ENCODE results near the gene CACNA2D1. TPM values are rescaled to one million over a fixed set of nuclear protein-coding genes. Genes with fewer than 3 reads are reported as not detected.

Gene CACNA2D1
- total and polyA plus RNA-seq, 9 of the 15 experiments (the other 6 are each of a cell fraction or from before 2014, with no cell fraction given) = 0.49 TPM; not detected in 8

DNA sequence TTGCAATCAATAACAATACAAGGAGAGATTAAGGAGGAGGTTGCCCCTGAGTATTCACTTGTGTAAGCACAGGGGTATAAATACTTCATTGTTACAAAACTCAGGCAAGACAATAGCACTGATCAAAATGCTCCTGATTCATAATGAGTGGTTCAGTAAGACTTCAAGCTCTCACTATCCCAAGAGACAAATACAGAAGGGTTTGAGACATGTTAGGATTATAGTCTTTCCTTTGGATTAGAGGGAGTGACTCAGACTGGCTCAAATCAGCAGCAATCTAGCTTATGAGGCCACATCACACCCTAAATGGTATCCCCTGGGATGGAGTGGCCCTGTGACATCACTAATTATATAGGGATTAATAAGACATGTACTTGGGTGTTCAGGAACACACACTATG is 506.5 kb downstream of the CACNA2D1 start:
- H3K9ac ChIP-seq (ENCODE audit: insufficient read depth in 1 of 2, low read depth in 2 of 2, low read length in 2 of 2) = no peak overlapping the region
- ATAC-seq (no peak), DNase-seq (ENCODE audit: extremely low read depth in 1 of 4, low spot score in 3 of 4) (no peak), FAIRE-seq (no peak)
- H3K9me1 ChIP-seq (ENCODE audit: control insufficient read depth, insufficient read depth, low read length) = no peaks in the 10 kb centered on the region
- H3K4me3 ChIP-seq = no peak overlapping the region
- no peaks in the 10 kb centered on the region for H4K20me1 ChIP-seq (replicated peaks; ENCODE audit: control insufficient read depth, insufficient read depth, low read length)
- no peak overlapping the region for H3K27ac ChIP-seq (ENCODE audit: extremely low read depth, low read depth, low read length)
- ChIA-PET POLR2A (no interaction called here), CTCF (ENCODE audit: low intra/inter-chr PET ratio) (no interaction called here)
- in situ Hi-C loops (cut with MboI) = no loop called here
- intact Hi-C loops (cut with micrococcal nuclease) = no loop called here
- H3K79me2 ChIP-seq (ENCODE audit: control insufficient read depth, insufficient read depth, low read length) = no peaks in the 10 kb centered on the region
- BruUV-seq (replicated peaks) = no TSS peak
- no peak overlapping the region for H3K4me2 ChIP-seq (ENCODE audit: insufficient read depth, low read length)
- H3K4me1 ChIP-seq (replicated peaks in 1 of 2; ENCODE audit: control insufficient read depth in 2 of 2, insufficient read depth in 2 of 2, low read length in 2 of 2) = no peaks in the 10 kb centered on the region
- no peak overlapping the region for H2AFZ ChIP-seq (ENCODE audit: low read depth, low read length)
- TF ChIP-seq MTF1 (CRISPR knock-in tag; IDR thresholded peaks at IDR 0.05; ENCODE audit: borderline replicate concordance) (no peak), ZFP36 (IDR thresholded peaks at IDR 0.05; ENCODE audit: low read depth, low read length, partially characterized antibody) (no peak), NCOA1 (IDR thresholded peaks at IDR 0.05; ENCODE audit: low read depth) (no peak), POU5F1 (IDR thresholded peaks at IDR 0.05; ENCODE audit: borderline replicate concordance, low read depth, low read length, partially characterized antibody) (no peak), E2F3 (CRISPR knock-in tag; IDR thresholded peaks at IDR 0.05) (no peak), ZBTB9 (CRISPR knock-in tag; IDR thresholded peaks at IDR 0.05) (no peak), ATF7 (IDR thresholded peaks at IDR 0.05) (no peak), ZNF740 (CRISPR knock-in tag; IDR thresholded peaks at IDR 0.05) (no peak), ZNF740 (tag; IDR thresholded peaks at IDR 0.05) (no peak), FOXK1 (CRISPR knock-in tag; IDR thresholded peaks at IDR 0.05; ENCODE audit: borderline replicate concordance) (no peak), RB1 (IDR thresholded peaks at IDR 0.05; ENCODE audit: low read depth) (no peak), DIDO1 (tag; IDR thresholded peaks at IDR 0.05; ENCODE audit: low read depth) (no peak), TBP (optimal IDR thresholded peaks at IDR 0.05; ENCODE audit: low read depth, low read length) (no peak), ZEB2 (IDR thresholded peaks at IDR 0.05) (no peak)
- TF ChIP-seq, protein P1, sequence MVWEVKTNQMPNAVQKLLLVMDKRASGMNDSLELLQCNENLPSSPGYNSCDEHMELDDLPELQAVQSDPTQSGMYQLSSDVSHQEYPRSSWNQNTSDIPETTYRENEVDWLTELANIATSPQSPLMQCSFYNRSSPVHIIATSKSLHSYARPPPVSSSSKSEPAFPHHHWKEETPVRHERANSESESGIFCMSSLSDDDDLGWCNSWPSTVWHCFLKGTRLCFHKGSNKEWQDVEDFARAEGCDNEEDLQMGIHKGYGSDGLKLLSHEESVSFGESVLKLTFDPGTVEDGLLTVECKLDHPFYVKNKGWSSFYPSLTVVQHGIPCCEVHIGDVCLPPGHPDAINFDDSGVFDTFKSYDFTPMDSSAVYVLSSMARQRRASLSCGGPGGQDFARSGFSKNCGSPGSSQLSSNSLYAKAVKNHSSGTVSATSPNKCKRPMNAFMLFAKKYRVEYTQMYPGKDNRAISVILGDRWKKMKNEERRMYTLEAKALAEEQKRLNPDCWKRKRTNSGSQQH (CRISPR knock-in tag; IDR thresholded peaks at IDR 0.05) = no peak
- H3K36me3 ChIP-seq (ENCODE audit: control insufficient read depth, insufficient read depth, low read length) = no peaks in the 10 kb centered on the region
- H3K9me3 ChIP-seq (replicated peaks; ENCODE audit: control insufficient read depth, insufficient read depth, low read depth, low read length) = no peaks in the 10 kb centered on the region; the same call in 1 of the 2 replicates
- H3K27me3 ChIP-seq (ENCODE audit: control insufficient read depth in 2 of 2, insufficient read depth in 2 of 2, low read length in 2 of 2) = no peaks in the 10 kb centered on the region

Data from K562 (cell line).